Measurements from ENCODE around the gene SP1.

Gene SP1

GRCh38 chr12:53463802-53464560 is 84.0 kb downstream of the SP1 start:
- H4K20me1 ChIP-seq (ENCODE audit: insufficient read depth, low read length) = peaks cover 91% of the 10 kb centered on the region
- peaks cover 8% of the 10 kb centered on the region; the same call in 1 of the 2 replicates for H3K4me1 ChIP-seq (ENCODE audit: insufficient read depth, low read length)
- H3K9me3 ChIP-seq (ENCODE audit: insufficient read depth, low read length, severe bottlenecking) = no peaks in the 10 kb centered on the region
- H3K36me3 ChIP-seq (ENCODE audit: insufficient read depth, low read length) = peaks cover 100% of the 10 kb centered on the region
- TF ChIP-seq EZH2 (IDR thresholded peaks at IDR 0.05; ENCODE audit: borderline replicate concordance, low read depth, low read length, severe bottlenecking) (no peak), CTCF (IDR thresholded peaks at IDR 0.05; ENCODE audit: borderline replicate concordance, extremely low read depth, low read length, poor library complexity, severe bottlenecking) (no peak)
- no peaks in the 10 kb centered on the region for H3K27me3 ChIP-seq (ENCODE audit: insufficient read depth, low read length, poor library complexity)
- H3K4me2 ChIP-seq (ENCODE audit: insufficient read depth, low read length) = no peak overlapping the region
- no peak overlapping the region for H3K4me3 ChIP-seq (ENCODE audit: low read depth in 1 of 2, low read length in 2 of 2)
- peaks cover 97% of the 10 kb centered on the region for H3K79me2 ChIP-seq (ENCODE audit: insufficient read depth, low read length)
- no peak overlapping the region for H2AFZ ChIP-seq (ENCODE audit: low read depth, low read length)
- H3K9ac ChIP-seq (ENCODE audit: low read depth, low read length) = no peak overlapping the region
- H3K27ac ChIP-seq (ENCODE audit: low read length) = no peak overlapping the region
- ATAC-seq (ENCODE audit: insufficient read depth, low read depth) (no peak), DNase-seq (no peak)

GRCh38 chr12:53464685-53465418 is 84.9 kb downstream of the SP1 start:
- ATAC-seq (ENCODE audit: insufficient read depth, low read depth) (no peak), DNase-seq (no peak)
- TF ChIP-seq EZH2 (IDR thresholded peaks at IDR 0.05; ENCODE audit: borderline replicate concordance, low read depth, low read length, severe bottlenecking) (no peak), CTCF (IDR thresholded peaks at IDR 0.05; ENCODE audit: borderline replicate concordance, extremely low read depth, low read length, poor library complexity, severe bottlenecking) (no peak)
- peaks cover 91% of the 10 kb centered on the region for H3K79me2 ChIP-seq (ENCODE audit: insufficient read depth, low read length)
- H3K36me3 ChIP-seq (ENCODE audit: insufficient read depth, low read length) = peaks cover 100% of the 10 kb centered on the region
- H3K9me3 ChIP-seq (ENCODE audit: insufficient read depth, low read length, severe bottlenecking) = no peaks in the 10 kb centered on the region
- H3K9ac ChIP-seq (ENCODE audit: low read depth, low read length) = no peak overlapping the region
- no peak overlapping the region for H2AFZ ChIP-seq (ENCODE audit: low read depth, low read length)
- H3K4me1 ChIP-seq (ENCODE audit: insufficient read depth, low read length) = peaks cover 8% of the 10 kb centered on the region; the same call in 1 of the 2 replicates
- H3K27me3 ChIP-seq (ENCODE audit: insufficient read depth, low read length, poor library complexity) = no peaks in the 10 kb centered on the region
- H3K27ac ChIP-seq (ENCODE audit: low read length) = no peak overlapping the region
- H3K4me2 ChIP-seq (ENCODE audit: insufficient read depth, low read length) = no peak overlapping the region
- H4K20me1 ChIP-seq (ENCODE audit: insufficient read depth, low read length) = peaks cover 86% of the 10 kb centered on the region
- H3K4me3 ChIP-seq (ENCODE audit: low read depth in 1 of 2, low read length in 2 of 2) = no peak overlapping the region

- no peaks in the 10 kb centered on the region for H3K27me3 ChIP-seq (ENCODE audit: insufficient read depth, low read length, poor library complexity)
- peaks cover 88% of the 10 kb centered on the region for H3K79me2 ChIP-seq (ENCODE audit: insufficient read depth, low read length)
- H3K27ac ChIP-seq (ENCODE audit: low read length) = no peak overlapping the region
- no peak overlapping the region for H3K9ac ChIP-seq (ENCODE audit: low read depth, low read length)
- DNase-seq = no peak
- H3K36me3 ChIP-seq (ENCODE audit: insufficient read depth, low read length) = peaks cover 100% of the 10 kb centered on the region
- no peak for TF ChIP-seq EZH2 (IDR thresholded peaks at IDR 0.05; ENCODE audit: borderline replicate concordance, low read depth, low read length, severe bottlenecking)
- no peak for TF ChIP-seq CTCF (IDR thresholded peaks at IDR 0.05; ENCODE audit: borderline replicate concordance, extremely low read depth, low read length, poor library complexity, severe bottlenecking)
- H3K4me1 ChIP-seq (ENCODE audit: insufficient read depth, low read length) = peaks cover 7% of the 10 kb centered on the region; the same call in 1 of the 2 replicates
- no peak overlapping the region for H3K4me3 ChIP-seq (ENCODE audit: low read depth in 1 of 2, low read length in 2 of 2)
- no peaks in the 10 kb centered on the region for H3K9me3 ChIP-seq (ENCODE audit: insufficient read depth, low read length, severe bottlenecking)
- H3K4me2 ChIP-seq (ENCODE audit: insufficient read depth, low read length) = no peak overlapping the region
- H2AFZ ChIP-seq (ENCODE audit: low read depth, low read length) = no peak overlapping the region
- ATAC-seq (ENCODE audit: insufficient read depth, low read depth) = no peak
- peaks cover 82% of the 10 kb centered on the region for H4K20me1 ChIP-seq (ENCODE audit: insufficient read depth, low read length)
Observed at GRCh38 chr12:53465679-53466078, 85.7 kb downstream of the SP1 start.

All from DND-41 (cell line).